GM18858 (cell line): Measurements from ENCODE around the gene NOP10.
A peak's percentile ranks its signal among the peaks of the same experiment; 100 is the strongest.

Source experiments
- ATAC-seq: cut with Tn5 transposase; IDR thresholded peaks from one replicate; pipeline ENCODE4 v1.9.1; 2021; ENCODE audit not compliant: unreplicated experiment

The NOP10 gene

GRCh38 chr15:34332553-34333120 lies 10.3 kb downstream of the NOP10 start:
- no peak for ATAC-seq

GRCh38 chr15:34331809-34332208 lies 11.1 kb downstream of the NOP10 start:
- no peak for ATAC-seq

- no peak for ATAC-seq
Observed at GRCh38 chr15:34330279-34330678, 12.7 kb downstream of the NOP10 start.

GRCh38 chr15:34329006-34329405 lies 13.9 kb downstream of the NOP10 start:
- no peak for ATAC-seq

- ATAC-seq, result no peak
Observed at GRCh38 chr15:34327906-34328305, 15.0 kb downstream of the NOP10 start.

GRCh38 chr15:34325368-34325767 lies 17.6 kb downstream of the NOP10 start:
- no peak for ATAC-seq

GRCh38 chr15:34324933-34325332 lies 18.0 kb downstream of the NOP10 start:
- ATAC-seq, result no peak

GRCh38 chr15:34323217-34323616 lies 19.7 kb downstream of the NOP10 start:
- no peak for ATAC-seq

- ATAC-seq, result peak; percentile 59
Observed at GRCh38 chr15:34318277-34319079, 24.5 kb downstream of the NOP10 start.

GRCh38 chr15:34314491-34315490 lies 28.1 kb downstream of the NOP10 start:
- ATAC-seq, result no peak

- no peak for ATAC-seq
Observed at GRCh38 chr15:34311563-34311962, 31.4 kb downstream of the NOP10 start.

GRCh38 chr15:34304613-34305012 lies 38.3 kb downstream of the NOP10 start:
- no peak for ATAC-seq

GRCh38 chr15:34301058-34301457 lies 41.9 kb downstream of the NOP10 start:
- ATAC-seq, result no peak

- ATAC-seq, result no peak
Observed at GRCh38 chr15:34297059-34297458, 45.9 kb downstream of the NOP10 start.

GRCh38 chr15:34292621-34293020 lies 50.3 kb downstream of the NOP10 start:
- no peak for ATAC-seq
